Gastrocnemius medialis (tissue), 4 donors: ENCODE measurements around the gene CATSPERB.

Experiments used
- CTCF ChIP-seq, 5 experiments: fragments of 450-650 bp in 3 of 5; fragments of 200-600 bp in 2 of 5; sonication (generic) in 2 of 5; IDR thresholded peaks in 4 of 5; conservative IDR thresholded peaks in 1 of 5; 1 replicate in 4 of 5; 2 replicates in 1 of 5; pipeline ENCODE4 v1.5.1; 2016 to 2019; ENCODE audit warnings: antibody characterized with exemption in 5 of 5, mild to moderate bottlenecking in 3 of 5, moderate library complexity in 3 of 5
- POLR2A ChIP-seq, 2 donors: fragments of 450-650 bp; IDR thresholded peaks; one replicate each; pipeline ENCODE4 v1.6.1; 2017; ENCODE audit warnings: antibody characterized with exemption in 2 of 2, mild to moderate bottlenecking in 2 of 2, moderate library complexity in 2 of 2

DNA sequence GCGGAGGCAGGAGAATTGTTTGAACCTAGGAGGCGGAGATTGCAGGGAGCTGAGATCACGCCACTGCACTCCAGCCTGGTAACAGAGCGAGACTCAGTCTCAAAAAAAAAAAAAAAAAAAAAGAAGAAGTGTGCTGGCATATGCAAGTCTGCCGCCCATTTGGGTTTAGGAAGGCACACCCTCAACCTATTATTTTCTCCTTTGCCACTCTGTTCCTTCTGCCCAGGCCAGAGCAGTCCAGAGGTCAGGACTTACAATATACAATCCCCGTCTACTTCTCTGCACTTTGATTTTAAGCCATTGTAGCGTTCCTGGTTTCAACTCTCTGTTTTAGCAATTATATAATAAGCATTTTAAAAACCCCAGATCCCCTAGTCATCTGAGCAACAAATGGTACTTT, 39.8 kb downstream of the CATSPERB start:
- no peak for TF ChIP-seq CTCF (IDR thresholded peaks at IDR 0.05 in 4 of 5, conservative IDR thresholded peaks at IDR 0.05 in 1 of 5)
- no peak for TF ChIP-seq POLR2A (IDR thresholded peaks at IDR 0.05)
